GM12873 (cell line): Measurements from ENCODE around the gene TAOK2.

Experiments used
- CTCF ChIP-seq: IDR thresholded peaks from 2 replicates; pipeline ENCODE4 v1.5.1; 2012; ENCODE audit warnings: low read depth, mild to moderate bottlenecking, moderate library complexity, low read length, control low read depth; ENCODE audit not compliant: insufficient read depth; ENCODE audit errors: missing control alignments

The TAOK2 gene

GRCh38 chr16:29996766-29997250, 23.1 kb downstream of the TAOK2 start:
- peak; percentile 23 for TF ChIP-seq CTCF

- no peak for TF ChIP-seq CTCF
Measured at GRCh38 chr16:29999605-30000004, 25.9 kb downstream of the TAOK2 start.

- peak; percentile 16 for TF ChIP-seq CTCF
Measured at GRCh38 chr16:30000735-30001631, 27.3 kb downstream of the TAOK2 start.

GRCh38 chr16:30002614-30003346, 29.1 kb downstream of the TAOK2 start:
- TF ChIP-seq CTCF, result no peak

GRCh38 chr16:30003670-30004423, 30.2 kb downstream of the TAOK2 start:
- no peak for TF ChIP-seq CTCF

GRCh38 chr16:30004424-30004776, 30.7 kb downstream of the TAOK2 start:
- TF ChIP-seq CTCF, result no peak
